PC-9 (cell line): ENCODE data around the gene ANKLE1. TPM values are rescaled to one million over a fixed set of nuclear protein-coding genes. Genes with fewer than 3 reads are reported as not detected.

ENCODE experiments used
- BruUV-seq: library from RNA; stranded (reverse); fragments of 400-500 nt; replicated peaks from 2 replicates; lab custom pipeline; 2021; lab: Mats Ljungman, UMichigan
- CTCF ChIA-PET: fragments of 300-600 bp; sonication (Branson Sonifier 250); formaldehyde crosslinking; loops from one replicate; lab custom pipeline; 2022; ENCODE audit warnings: antibody characterized with exemption; lab: Charles Lee
- POLR2A ChIA-PET: fragments of 300-600 bp; sonication (Branson Sonifier 250); formaldehyde crosslinking; loops from one replicate; lab custom pipeline; 2022; ENCODE audit warnings: antibody characterized with exemption; ENCODE audit not compliant: unreplicated experiment; lab: Charles Lee
- DNase-seq, 2 experiments: peaks; one replicate each; pipeline versions ENCODE4 v3.0.0 to v3.0.0-alpha.2; 2015 to 2022; ENCODE audit warnings: mixed read lengths in 1 of 2
- H2AFZ ChIP-seq: fragments of 200-600 bp; sonication (generic); 2 replicates; pipeline ENCODE4 v1.8.1; 2017; ENCODE audit warnings: antibody characterized with exemption
- H3F3A ChIP-seq: fragments of 200-600 bp; sonication (generic); 2 replicates; pipeline ENCODE4 v1.8.1; 2017; ENCODE audit warnings: antibody characterized with exemption, mild to moderate bottlenecking, low read depth; ENCODE audit not compliant: insufficient read depth
- H3K27ac ChIP-seq: fragments of 200-600 bp; sonication (generic); 2 replicates; pipeline ENCODE4 v1.6.1; 2016; ENCODE audit warnings: mixed run types
- H3K27me3 ChIP-seq: fragments of 200-600 bp; sonication (generic); 2 replicates; pipeline ENCODE4 v1.6.1; 2016; ENCODE audit warnings: low read depth, mixed run types; ENCODE audit not compliant: insufficient read depth
- H3K36me3 ChIP-seq: fragments of 200-600 bp; sonication (generic); 2 replicates; pipeline ENCODE4 v1.6.1; 2016; ENCODE audit warnings: low read depth, mixed run types
- H3K4me1 ChIP-seq: fragments of 200-600 bp; sonication (generic); replicated peaks from 2 replicates; pipeline ENCODE4 v1.6.1; 2016; ENCODE audit warnings: mixed run types; ENCODE audit not compliant: insufficient read depth
- H3K4me2 ChIP-seq: fragments of 200-600 bp; sonication (generic); 2 replicates; pipeline ENCODE4 v1.6.1; 2017; ENCODE audit warnings: mixed run types
- H3K4me3 ChIP-seq: fragments of 200-600 bp; sonication (generic); 2 replicates; pipeline ENCODE4 v1.6.1; 2016; ENCODE audit warnings: mixed run types
- H3K79me2 ChIP-seq: fragments of 200-600 bp; sonication (generic); 2 replicates; pipeline ENCODE4 v1.6.1; 2017; ENCODE audit warnings: low read depth, mixed run types
- H3K9me2 ChIP-seq: fragments of 200-600 bp; sonication (generic); 2 replicates; pipeline ENCODE4 v1.8.1; 2017; ENCODE audit warnings: mild to moderate bottlenecking; ENCODE audit not compliant: insufficient read depth
- H3K9me3 ChIP-seq: fragments of 200-600 bp; sonication (generic); 2 replicates; pipeline ENCODE4 v1.8.1; 2016; ENCODE audit warnings: low read depth; ENCODE audit not compliant: insufficient read depth
- H4K20me1 ChIP-seq: fragments of 200-600 bp; sonication (generic); 2 replicates; pipeline ENCODE4 v1.8.1; 2017; ENCODE audit not compliant: insufficient read depth
- EZH2 ChIP-seq: fragments of 200-600 bp; sonication (generic); IDR thresholded peaks from 2 replicates; pipeline ENCODE4 v1.8.0; 2017; ENCODE audit warnings: antibody characterized with exemption, low read depth
- intact Hi-C: fragments of 100-400 bp; cut with micrococcal nuclease; formaldehyde crosslinking; loops from one replicate; pipeline ENCODE4 v1.10.0; 2022; ENCODE audit not compliant: unreplicated experiment
- total RNA-seq: library from RNA; stranded (reverse); gene quantifications from 2 replicates; pipeline ENCODE4 v1.2.3, GENCODE V29; 2021
- TF ChIP-seq, protein P1 (sequence below): fragments of 200-600 bp; sonication (generic); conservative IDR thresholded peaks from 2 replicates; pipeline ENCODE4 v1.6.1; 2017; ENCODE audit warnings: mixed run types, antibody characterized with exemption, mild to moderate bottlenecking, moderate library complexity

ANKLE1 gene
- total RNA-seq, 1 experiment from 2014 or later, result 1.2 TPM

DNA sequence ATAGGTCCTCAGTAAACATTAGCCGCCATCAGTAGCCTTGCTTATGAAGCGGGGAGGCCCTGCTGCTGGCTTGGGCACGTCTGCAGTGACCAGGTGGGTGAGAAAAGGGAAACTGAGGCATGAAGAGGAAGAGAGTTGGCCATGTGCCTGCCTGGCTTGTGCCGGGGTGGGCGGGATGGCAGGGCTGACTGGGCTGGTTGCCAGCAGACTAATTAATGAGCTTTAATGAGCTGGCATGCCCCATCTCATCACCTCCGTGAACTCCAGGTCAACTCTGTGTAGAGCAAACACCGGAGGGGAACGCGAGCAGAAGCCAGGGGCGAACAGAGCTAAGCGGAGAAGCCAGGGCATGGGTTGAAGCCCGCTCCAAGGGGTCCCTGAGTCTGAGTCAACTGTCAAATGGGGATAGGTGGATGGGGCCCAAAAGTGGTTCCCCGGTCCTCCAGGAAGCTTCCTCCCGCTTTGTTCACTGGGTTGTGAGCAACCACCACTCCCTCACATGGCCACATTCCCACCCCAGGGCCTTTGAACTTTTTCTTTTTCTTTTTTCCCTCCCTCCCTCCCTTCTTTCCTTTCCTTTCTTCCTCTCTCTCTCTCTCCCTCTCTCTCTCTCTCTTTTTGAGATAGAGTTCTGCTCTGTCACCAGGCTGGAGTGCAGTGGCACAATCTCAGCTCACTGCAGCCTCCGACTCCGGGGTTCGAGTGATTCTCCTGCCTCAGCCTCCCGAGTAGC is 44.7 kb upstream of the ANKLE1 start:
- intact Hi-C loops, result no loop called here
- Histone ChIP-seq H3K36me3 (peaks cover 25% of the 10 kb centered on the region), H3K27ac (no peak overlapping the region), H3K4me2 (no peak overlapping the region), H3K79me2 (peaks cover 77% of the 10 kb centered on the region), H3K4me3 (no peak overlapping the region), H3F3A (peaks cover 62% of the 10 kb centered on the region), H3K9me2 (no peaks in the 10 kb centered on the region), H2AFZ (no peak overlapping the region), H4K20me1 (peaks cover 66% of the 10 kb centered on the region), H3K9me3 (no peaks in the 10 kb centered on the region), H3K4me1 (peaks cover 22% of the 10 kb centered on the region), H3K27me3 (no peaks in the 10 kb centered on the region)
- BruUV-seq, result no TSS peak
- CTCF ChIA-PET, result no interaction called here
- no peak for DNase-seq
- POLR2A ChIA-PET, result interaction anchor here (0.6 to 0.7 kb wide), 2 partner anchors 30 to 75 kb away, joined by 9 read pairs; no protein-coding TSS in a partner anchor
- TF ChIP-seq EZH2, result no peak

DNA sequence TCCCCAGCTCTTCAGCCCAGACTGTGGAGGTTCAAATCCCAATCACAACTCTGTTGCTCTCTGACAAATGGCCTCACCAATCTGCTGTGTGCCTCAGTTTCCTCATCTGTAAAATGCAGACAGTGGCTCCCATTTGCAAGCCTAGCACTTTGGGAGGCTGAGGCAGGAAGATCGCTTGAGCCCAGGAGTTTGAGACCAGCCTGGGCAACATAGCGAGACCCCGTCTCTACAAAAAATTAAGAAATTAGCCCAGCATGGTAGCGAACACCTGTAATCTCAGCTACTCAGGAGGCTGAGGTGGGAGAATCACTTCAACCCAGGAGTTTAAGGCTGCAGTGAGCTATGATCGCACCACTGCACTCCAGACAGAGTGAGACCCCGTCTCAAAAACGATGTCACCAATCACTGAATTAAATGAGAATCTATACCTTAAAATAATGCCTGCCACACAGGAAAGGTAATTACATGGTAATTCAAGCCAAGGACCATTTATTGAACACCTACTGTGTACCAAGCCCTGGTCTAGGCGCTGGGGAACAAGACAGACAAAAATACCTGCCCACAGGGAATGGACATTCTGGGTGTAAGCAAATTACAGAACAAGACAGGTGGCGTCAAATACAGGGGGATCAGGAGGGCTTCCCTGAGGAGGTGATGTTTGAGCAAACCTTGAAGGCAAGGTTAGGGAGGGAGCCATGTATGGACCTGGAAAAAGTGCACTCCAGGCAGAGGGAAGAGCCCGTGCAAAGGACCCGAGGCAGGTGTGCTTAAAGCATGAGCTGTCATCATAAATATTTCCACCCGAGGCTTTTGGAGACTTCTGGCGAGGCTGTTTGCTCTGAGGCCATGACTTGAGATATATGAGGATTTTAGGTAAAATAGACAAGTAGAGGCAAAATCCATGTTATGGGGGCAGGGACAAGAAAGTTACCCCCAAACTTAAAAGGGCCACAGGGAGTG is 43.7 kb upstream of the ANKLE1 start:
- Histone ChIP-seq H3F3A (peaks cover 51% of the 10 kb centered on the region), H3K79me2 (peaks cover 86% of the 10 kb centered on the region), H2AFZ (no peak overlapping the region), H3K36me3 (peaks cover 22% of the 10 kb centered on the region), H4K20me1 (peaks cover 66% of the 10 kb centered on the region), H3K4me3 (no peak overlapping the region), H3K27ac (no peak overlapping the region), H3K27me3 (no peaks in the 10 kb centered on the region), H3K9me3 (no peaks in the 10 kb centered on the region), H3K9me2 (no peaks in the 10 kb centered on the region), H3K4me1 (peaks cover 33% of the 10 kb centered on the region), H3K4me2 (no peak overlapping the region)
- DNase-seq, result peak in 1 of 2 experiments; percentile 21
- no TSS peak for BruUV-seq
- ChIA-PET POLR2A (interaction anchor here (0.7 kb wide), 1 partner anchor 523 kb away, joined by 5 read pairs; no protein-coding TSS in a partner anchor), CTCF (no interaction called here)
- intact Hi-C loops, result no loop called here
- TF ChIP-seq EZH2, result no peak
- TF ChIP-seq, protein P1, sequence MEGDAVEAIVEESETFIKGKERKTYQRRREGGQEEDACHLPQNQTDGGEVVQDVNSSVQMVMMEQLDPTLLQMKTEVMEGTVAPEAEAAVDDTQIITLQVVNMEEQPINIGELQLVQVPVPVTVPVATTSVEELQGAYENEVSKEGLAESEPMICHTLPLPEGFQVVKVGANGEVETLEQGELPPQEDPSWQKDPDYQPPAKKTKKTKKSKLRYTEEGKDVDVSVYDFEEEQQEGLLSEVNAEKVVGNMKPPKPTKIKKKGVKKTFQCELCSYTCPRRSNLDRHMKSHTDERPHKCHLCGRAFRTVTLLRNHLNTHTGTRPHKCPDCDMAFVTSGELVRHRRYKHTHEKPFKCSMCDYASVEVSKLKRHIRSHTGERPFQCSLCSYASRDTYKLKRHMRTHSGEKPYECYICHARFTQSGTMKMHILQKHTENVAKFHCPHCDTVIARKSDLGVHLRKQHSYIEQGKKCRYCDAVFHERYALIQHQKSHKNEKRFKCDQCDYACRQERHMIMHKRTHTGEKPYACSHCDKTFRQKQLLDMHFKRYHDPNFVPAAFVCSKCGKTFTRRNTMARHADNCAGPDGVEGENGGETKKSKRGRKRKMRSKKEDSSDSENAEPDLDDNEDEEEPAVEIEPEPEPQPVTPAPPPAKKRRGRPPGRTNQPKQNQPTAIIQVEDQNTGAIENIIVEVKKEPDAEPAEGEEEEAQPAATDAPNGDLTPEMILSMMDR, result no peak

DNA sequence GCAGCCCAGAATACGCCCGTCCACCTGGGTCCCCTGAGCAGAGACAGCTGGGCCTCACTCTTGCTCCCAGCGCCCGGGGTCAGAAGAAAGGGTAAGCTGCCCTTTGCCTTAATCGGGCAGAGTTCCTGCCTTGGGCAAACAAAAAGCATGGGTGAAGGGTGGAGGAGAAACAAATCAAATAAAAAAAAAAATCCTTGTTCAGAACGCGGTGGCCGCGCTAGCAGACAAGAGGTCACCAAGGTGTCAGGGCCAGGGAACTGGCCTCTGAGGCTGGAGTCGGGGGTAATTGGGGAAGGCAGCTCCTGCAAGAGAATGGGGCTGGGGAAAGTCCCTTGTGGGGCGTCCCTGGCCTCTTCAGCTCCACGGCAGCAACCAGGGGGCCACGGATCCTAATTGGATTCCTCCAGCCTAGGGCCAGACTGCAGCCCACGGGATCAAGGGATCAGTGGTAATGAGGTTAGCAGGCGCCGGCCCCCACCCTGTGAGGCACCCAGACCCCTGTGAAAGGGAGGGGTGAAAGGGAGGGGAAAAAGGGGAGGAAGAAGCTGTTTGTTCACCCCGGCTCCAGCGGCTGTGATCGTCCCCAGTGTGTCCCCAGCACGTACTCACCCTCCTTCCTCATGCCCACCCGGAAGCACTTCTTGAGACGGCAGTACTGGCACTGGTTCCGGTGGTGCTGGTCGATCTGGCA is 41.5 kb upstream of the ANKLE1 start:
- peaks cover 53% of the 10 kb centered on the region for H4K20me1 ChIP-seq
- no peak overlapping the region for H3K4me3 ChIP-seq
- H2AFZ ChIP-seq, result no peak overlapping the region
- POLR2A ChIA-PET, result no interaction called here
- H3K4me1 ChIP-seq, result peaks cover 36% of the 10 kb centered on the region
- H3K36me3 ChIP-seq, result peaks cover 17% of the 10 kb centered on the region
- H3K9me2 ChIP-seq, result no peaks in the 10 kb centered on the region
- H3K9me3 ChIP-seq, result no peaks in the 10 kb centered on the region
- BruUV-seq, result no TSS peak
- H3K4me2 ChIP-seq, result peak overlapping the region; percentile 27; the same call in 1 of the 2 replicates
- TF ChIP-seq, protein P1, result no peak
- no peak for TF ChIP-seq EZH2
- H3K27ac ChIP-seq, result peak overlapping the region; percentile 25; the same call in 1 of the 2 replicates
- intact Hi-C loops, result no loop called here
- peaks cover 87% of the 10 kb centered on the region for H3K79me2 ChIP-seq
- peaks cover 31% of the 10 kb centered on the region for H3F3A ChIP-seq
- CTCF ChIA-PET, result no interaction called here
- peak in 1 of 2 experiments; percentile 35 for DNase-seq
- no peaks in the 10 kb centered on the region for H3K27me3 ChIP-seq
